H9 (cell line): ENCODE measurements around the gene DGKD. TPM values are rescaled to one million over a fixed set of nuclear protein-coding genes. Genes with fewer than 3 reads are reported as not detected.

Experiments used
- DNase-seq: peaks from one replicate; pipeline ENCODE4 v3.0.0-alpha.2; 2017
- H2AFZ ChIP-seq: one replicate; pipeline ENCODE4 v1.6.1; 2013; ENCODE audit warnings: mild to moderate bottlenecking, low read length, control low read depth, moderate library complexity
- H2AK5ac ChIP-seq: 2 replicates; pipeline ENCODE4 v1.6.1; 2013; ENCODE audit warnings: low read length, control low read depth, mixed read lengths; ENCODE audit not compliant: insufficient read length
- H2BK120ac ChIP-seq: one replicate; pipeline ENCODE4 v1.6.1; 2013; ENCODE audit warnings: low read depth, mild to moderate bottlenecking, low read length, control low read depth, inconsistent platforms; ENCODE audit not compliant: poor library complexity, severe bottlenecking
- H2BK12ac ChIP-seq: 2 replicates; pipeline ENCODE4 v1.6.1; 2013; ENCODE audit warnings: low read length, control low read depth, mixed read lengths, low read depth; ENCODE audit not compliant: insufficient read length
- H2BK15ac ChIP-seq: 2 replicates; pipeline ENCODE4 v1.6.1; 2013; ENCODE audit warnings: low read depth, low read length, control low read depth
- H2BK20ac ChIP-seq: one replicate; pipeline ENCODE4 v1.6.1; 2013; ENCODE audit warnings: low read depth, mild to moderate bottlenecking, low read length, control low read depth, inconsistent platforms; ENCODE audit not compliant: poor library complexity, severe bottlenecking
- H2BK5ac ChIP-seq: 2 replicates; pipeline ENCODE4 v1.6.1; 2013; ENCODE audit warnings: low read length, control low read depth, mixed read lengths; ENCODE audit not compliant: insufficient read length
- H3K14ac ChIP-seq: 2 replicates; pipeline ENCODE4 v1.6.1; 2013; ENCODE audit warnings: low read length, control low read depth; ENCODE audit not compliant: insufficient read depth
- H3K18ac ChIP-seq: 2 replicates; pipeline ENCODE4 v1.6.1; 2013; ENCODE audit warnings: low read depth, mild to moderate bottlenecking, mixed read lengths, low read length, control low read depth; ENCODE audit not compliant: insufficient read length
- H3K23ac ChIP-seq: 2 replicates; pipeline ENCODE4 v1.6.1; 2013; ENCODE audit warnings: low read length, control low read depth, mixed read lengths, low read depth; ENCODE audit not compliant: insufficient read length
- H3K23me2 ChIP-seq: 2 replicates; pipeline ENCODE4 v1.6.1; 2013; ENCODE audit warnings: low read depth, mild to moderate bottlenecking, mixed read lengths, low read length, control low read depth; ENCODE audit not compliant: insufficient read length, poor library complexity, severe bottlenecking
- H3K27ac ChIP-seq: 2 replicates; pipeline ENCODE4 v1.5.1; 2013; ENCODE audit warnings: low read length, control low read depth, mixed read lengths, low read depth; ENCODE audit not compliant: insufficient read length
- H3K27me3 ChIP-seq: 2 replicates; pipeline ENCODE4 v1.6.1; 2013; ENCODE audit warnings: low read length, control low read depth, inconsistent platforms; ENCODE audit not compliant: insufficient read depth
- H3K4ac ChIP-seq: 2 replicates; pipeline ENCODE4 v1.6.1; 2013; ENCODE audit warnings: low read depth, mild to moderate bottlenecking, control low read depth, inconsistent platforms, low read length, moderate library complexity
- H3K4me1 ChIP-seq: 2 replicates; pipeline ENCODE4 v1.6.1; 2013; ENCODE audit warnings: low read length, control low read depth, inconsistent platforms; ENCODE audit not compliant: insufficient read depth
- H3K4me2 ChIP-seq: 2 replicates; pipeline ENCODE4 v1.6.1; 2013; ENCODE audit warnings: low read length, control low read depth, mixed read lengths; ENCODE audit not compliant: insufficient read length, insufficient read depth
- H3K56ac ChIP-seq: 2 replicates; pipeline ENCODE4 v1.6.1; 2013; ENCODE audit warnings: low read depth, mild to moderate bottlenecking, mixed read lengths, low read length, control low read depth; ENCODE audit not compliant: insufficient read length
- H3K79me1 ChIP-seq: 2 replicates; pipeline ENCODE4 v1.6.1; 2013; ENCODE audit warnings: low read depth, mild to moderate bottlenecking, moderate library complexity, low read length, control low read depth, inconsistent platforms; ENCODE audit not compliant: insufficient read depth, poor library complexity, severe bottlenecking
- H3K79me2 ChIP-seq: 2 replicates; pipeline ENCODE4 v1.6.1; 2013; ENCODE audit warnings: low read length, control low read depth, inconsistent platforms; ENCODE audit not compliant: insufficient read depth
- H3K9ac ChIP-seq: 2 replicates; pipeline ENCODE4 v1.6.1; 2013; ENCODE audit warnings: low read length, control low read depth, mixed read lengths; ENCODE audit not compliant: insufficient read length; ENCODE audit errors: extremely low read depth
- H3K9me3 ChIP-seq: one replicate; pipeline ENCODE4 v1.6.1; 2013; ENCODE audit warnings: low read depth, low read length, inconsistent platforms; ENCODE audit not compliant: control insufficient read depth
- H3T11ph ChIP-seq: one replicate; pipeline ENCODE4 v1.6.1; 2013; ENCODE audit warnings: mild to moderate bottlenecking, low read length, control low read depth, inconsistent platforms
- H4K20me1 ChIP-seq: one replicate; pipeline ENCODE4 v1.6.1; 2013; ENCODE audit not compliant: control insufficient read depth, insufficient read length, insufficient read depth
- H4K5ac ChIP-seq: 2 replicates; pipeline ENCODE4 v1.6.1; 2013; ENCODE audit warnings: low read depth, mild to moderate bottlenecking, mixed read lengths, low read length, control low read depth; ENCODE audit not compliant: insufficient read length
- H4K8ac ChIP-seq: replicated peaks from 2 replicates; pipeline ENCODE4 v1.6.1; 2013; ENCODE audit warnings: low read length, control low read depth, mixed read lengths, low read depth; ENCODE audit not compliant: insufficient read length
- H4K91ac ChIP-seq: 2 replicates; pipeline ENCODE4 v1.6.1; 2013; ENCODE audit warnings: low read depth, mild to moderate bottlenecking, moderate library complexity, mixed read lengths, low read length, control low read depth; ENCODE audit not compliant: insufficient read length
- H3K27ac Mint-ChIP-seq, 3 experiments: 2 replicates in 2 of 3; 3 replicates in 1 of 3; pipeline ENCODE4 v1.8.0; 2020 to 2021; ENCODE audit warnings: mixed read lengths in 3 of 3, mild to moderate bottlenecking in 1 of 3, moderate library complexity in 1 of 3
- H3K27me3 Mint-ChIP-seq: 2 replicates; pipeline ENCODE4 v1.8.0; 2021; ENCODE audit warnings: low read depth, mild to moderate bottlenecking, moderate library complexity, mixed read lengths
- H3K36me3 Mint-ChIP-seq, 3 experiments: 2 replicates in 2 of 3; 3 replicates in 1 of 3; pipeline ENCODE4 v1.8.0; 2020 to 2021; ENCODE audit warnings: low read depth in 3 of 3, mixed read lengths in 3 of 3; ENCODE audit not compliant: insufficient read depth in 1 of 3
- H3K4me1 Mint-ChIP-seq, 2 experiments: 2 replicates each; pipeline ENCODE4 v1.8.0; 2020; ENCODE audit warnings: mixed read lengths in 2 of 2
- H3K4me3 Mint-ChIP-seq, 2 experiments: 2 replicates in 1 of 2; 3 replicates in 1 of 2; pipeline ENCODE4 v1.8.0; 2020 to 2021; ENCODE audit warnings: mild to moderate bottlenecking in 2 of 2, mixed read lengths in 2 of 2, moderate library complexity in 1 of 2
- H3K9me3 Mint-ChIP-seq, 2 experiments: 2 replicates in 1 of 2; 3 replicates in 1 of 2; pipeline ENCODE4 v1.8.0; 2020; ENCODE audit warnings: mild to moderate bottlenecking in 2 of 2, mixed read lengths in 2 of 2, moderate library complexity in 1 of 2
- CTCF ChIP-seq: fragments of 200-600 bp; sonication (generic); conservative IDR thresholded peaks from 3 replicates; pipeline ENCODE4 v1.8.0; 2021; ENCODE audit warnings: antibody characterized with exemption, mild to moderate bottlenecking
- WGBS: extraction: QIAGEN DNeasy Blood & Tissue Kit; methylation state at CpG from one replicate; pipeline ENCODE4 v1.1.7; 2013; ENCODE audit warnings: missing lambda C conversion rate, low lambda C conversion rate, mixed read lengths; ENCODE audit not compliant: insufficient read length; ENCODE audit errors: extremely low coverage; 5-methylcytosine and 5-hydroxymethylcytosine counted together
- total RNA-seq: library from RNA; stranded (reverse); gene quantifications from 2 replicates; pipeline ENCODE4 v1.2.1, GENCODE V29; 2021

Gene DGKD
- total RNA-seq, 1 experiment from 2014 or later: 20.7 TPM

GRCh38 chr2:233438573-233439147 is 84.4 kb downstream of the DGKD start:
- no peak overlapping the region for H3K4me3 Mint-ChIP-seq
- H2BK120ac ChIP-seq: no peak overlapping the region
- no peak overlapping the region for H3T11ph ChIP-seq
- DNase-seq: no peak
- H3K79me2 ChIP-seq: no peaks in the 10 kb centered on the region
- WGBS: no CpG with 5 or more reads among the region's 15 CpGs
- no peak overlapping the region for H3K4ac ChIP-seq
- no peaks in the 10 kb centered on the region for H3K4me1 Mint-ChIP-seq
- peaks cover 0 to 7% (median 4%) of the 10 kb centered on the region in 3 experiments; a peak in 3 of 7 replicates for H3K36me3 Mint-ChIP-seq
- H3K4me1 ChIP-seq: no peaks in the 10 kb centered on the region
- no peaks in the 10 kb centered on the region for H3K9me3 Mint-ChIP-seq
- H2BK15ac ChIP-seq: no peak overlapping the region
- H4K8ac ChIP-seq: no peak overlapping the region
- no peak overlapping the region; the same call in 1 of the 2 replicates for H3K14ac ChIP-seq
- H3K4me2 ChIP-seq: no peak overlapping the region
- H3K9me3 ChIP-seq: no peaks in the 10 kb centered on the region
- H2AK5ac ChIP-seq: no peak overlapping the region
- H2BK20ac ChIP-seq: no peak overlapping the region
- no peaks in the 10 kb centered on the region for H3K27me3 ChIP-seq
- H3K27ac ChIP-seq: no peak overlapping the region
- no peak overlapping the region for H2BK5ac ChIP-seq
- no peak overlapping the region for H4K91ac ChIP-seq
- H3K27ac Mint-ChIP-seq: peak overlapping the region in 2 of 3 experiments; percentile 46 to 59; a peak in 3 of 7 replicates
- H4K20me1 ChIP-seq: no peaks in the 10 kb centered on the region
- H3K18ac ChIP-seq: no peak overlapping the region
- H3K23ac ChIP-seq: no peak overlapping the region
- no peak for TF ChIP-seq CTCF
- no peak overlapping the region for H4K5ac ChIP-seq
- H3K27me3 Mint-ChIP-seq: no peaks in the 10 kb centered on the region; the same call in 1 of the 2 replicates
- H3K23me2 ChIP-seq: no peaks in the 10 kb centered on the region
- H2BK12ac ChIP-seq: no peak overlapping the region
- no peak overlapping the region for H3K56ac ChIP-seq
- no peak overlapping the region for H3K9ac ChIP-seq
- no peaks in the 10 kb centered on the region for H3K79me1 ChIP-seq
- H2AFZ ChIP-seq: no peak overlapping the region
